Endothelial cell of umbilical vein (primary cell): Measurements from ENCODE around the gene C15orf61. TPM values are rescaled to one million over a fixed set of nuclear protein-coding genes. Genes with fewer than 3 reads are reported as not detected.

Source experiments
- BruUV-seq: library from RNA; stranded (reverse); fragments of 400-500 nt; replicated peaks from 2 replicates; lab custom pipeline; 2021; lab: Mats Ljungman, UMichigan
- CTCF ChIA-PET: fragments of 300-600, 350-600 bp; sonication (Branson Sonifier 250); formaldehyde crosslinking; loops from one replicate; lab custom pipeline; 2021; ENCODE audit warnings: antibody characterized with exemption, inconsistent platforms; lab: Charles Lee
- POLR2A ChIA-PET: fragments of 300-600, 350-600 bp; sonication (Branson Sonifier 250); formaldehyde crosslinking; loops from one replicate; lab custom pipeline; 2021; ENCODE audit warnings: antibody characterized with exemption, inconsistent platforms; lab: Charles Lee
- DNase-seq: peaks from one replicate; pipeline ENCODE4 v3.0.0-alpha.2; 2011; ENCODE audit warnings: low read depth, low spot score
- FAIRE-seq: peaks from 2 replicates; lab custom pipeline; 2011; peaks lifted over from hg19 to GRCh38; lab: Jason Lieb, UNC
- H2AFZ ChIP-seq: 2 replicates; pipeline ENCODE4 v1.6.0; 2012; ENCODE audit warnings: low read depth, low read length, control low read depth, inconsistent platforms
- H3K27ac ChIP-seq: 2 replicates; pipeline ENCODE4 v1.5.1; 2011; ENCODE audit warnings: low read depth, mild to moderate bottlenecking, control low read depth, low read length, moderate library complexity; ENCODE audit not compliant: insufficient read depth
- H3K27me3 ChIP-seq, 2 experiments: 2 replicates each; pipeline versions ENCODE4 v1.6.0 to v1.6.1; 2011; ENCODE audit warnings: low read length in 2 of 2, mixed read lengths in 1 of 2; ENCODE audit not compliant: control insufficient read depth in 2 of 2, insufficient read depth in 2 of 2
- H3K36me3 ChIP-seq, 2 experiments: 2 replicates in 1 of 2; 3 replicates in 1 of 2; pipeline ENCODE4 v1.5.1; 2011; ENCODE audit warnings: low read length in 2 of 2, mild to moderate bottlenecking in 1 of 2, moderate library complexity in 1 of 2; ENCODE audit not compliant: control insufficient read depth in 2 of 2, insufficient read depth in 2 of 2; ENCODE audit errors: extremely low read depth in 1 of 2
- H3K4me1 ChIP-seq: 3 replicates; pipeline ENCODE4 v1.5.1; 2011; ENCODE audit warnings: mild to moderate bottlenecking, low read length; ENCODE audit not compliant: control insufficient read depth, insufficient read depth; ENCODE audit errors: extremely low read depth
- H3K4me2 ChIP-seq: 2 replicates; pipeline ENCODE4 v1.6.1; 2011; ENCODE audit warnings: low read length, control low read depth, mixed read lengths; ENCODE audit not compliant: insufficient read depth
- H3K4me3 ChIP-seq, 3 experiments: fragments of 200-600 bp in 1 of 3; sonication (generic), shearing (Covaris generic) in 1 of 3; replicated peaks in 1 of 3; 2 replicates each; pipeline ENCODE4 v1.5.1; 2011 to 2016; ENCODE audit warnings: control low read depth in 3 of 3, low read length in 3 of 3, mild to moderate bottlenecking in 2 of 3, inconsistent platforms in 1 of 3, low read depth in 1 of 3, moderate library complexity in 1 of 3; ENCODE audit not compliant: insufficient read depth in 1 of 3
- H3K79me2 ChIP-seq: 2 replicates; pipeline ENCODE4 v1.6.0; 2012; ENCODE audit warnings: low read length, inconsistent platforms; ENCODE audit not compliant: control insufficient read depth, insufficient read depth
- H3K9ac ChIP-seq: replicated peaks from 2 replicates; pipeline ENCODE3; 2011; ENCODE audit warnings: low read length, control low read depth; ENCODE audit not compliant: insufficient read depth; ENCODE audit errors: extremely low read depth
- H3K9me1 ChIP-seq: replicated peaks from 3 replicates; pipeline ENCODE4 v1.6.0; 2011; ENCODE audit warnings: mild to moderate bottlenecking, low read length; ENCODE audit not compliant: control insufficient read depth, insufficient read depth; ENCODE audit errors: extremely low read depth
- H3K9me3 ChIP-seq: replicated peaks from 2 replicates; pipeline ENCODE4 v1.5.1; 2012; ENCODE audit warnings: low read length, inconsistent platforms; ENCODE audit not compliant: control insufficient read depth, insufficient read depth
- H4K20me1 ChIP-seq: replicated peaks from 2 replicates; pipeline ENCODE3; 2011; ENCODE audit warnings: mild to moderate bottlenecking, low read length; ENCODE audit not compliant: control insufficient read depth, insufficient read depth; ENCODE audit errors: extremely low read depth
- CTCF ChIP-seq, 2 donors: IDR thresholded peaks; 1 replicate in 1 of 2; 2 replicates in 1 of 2; pipeline ENCODE4 v1.5.1; 2011; ENCODE audit warnings: low read length in 2 of 2, mild to moderate bottlenecking in 2 of 2, moderate library complexity in 2 of 2, control low read depth in 1 of 2, inconsistent platforms in 1 of 2, low read depth in 1 of 2; ENCODE audit not compliant: insufficient read depth in 1 of 2; ENCODE audit errors: extremely low read depth in 1 of 2
- EZH2 ChIP-seq: IDR thresholded peaks from 2 replicates; pipeline ENCODE4 v1.6.1; 2012; ENCODE audit warnings: borderline replicate concordance, low read depth, mild to moderate bottlenecking, moderate library complexity, low read length, inconsistent platforms; ENCODE audit not compliant: severe bottlenecking
- FOS ChIP-seq: IDR thresholded peaks from 2 replicates; pipeline ENCODE4 v1.6.1; 2011; ENCODE audit warnings: mild to moderate bottlenecking, low read length, moderate library complexity, borderline replicate concordance; ENCODE audit not compliant: insufficient read depth
- GATA2 ChIP-seq: IDR thresholded peaks from 2 replicates; pipeline ENCODE4 v1.7.0; 2011; ENCODE audit warnings: low read depth, mild to moderate bottlenecking, moderate library complexity, mixed read lengths, low read length; ENCODE audit not compliant: insufficient read length, insufficient read depth
- JUN ChIP-seq: IDR thresholded peaks from 2 replicates; pipeline ENCODE4 v1.6.1; 2011; ENCODE audit warnings: borderline replicate concordance, low read depth; ENCODE audit not compliant: insufficient read length, insufficient read depth
- MAX ChIP-seq: IDR thresholded peaks from 2 replicates; pipeline ENCODE4 v1.6.1; 2011; ENCODE audit not compliant: insufficient read depth, insufficient read length
- MYC ChIP-seq: IDR thresholded peaks from one replicate; pipeline ENCODE4 v1.6.1; 2011; ENCODE audit warnings: mild to moderate bottlenecking, low read depth, low read length
- POLR2A ChIP-seq: IDR thresholded peaks from 2 replicates; pipeline ENCODE4 v1.6.1; 2012; ENCODE audit warnings: low read depth, mild to moderate bottlenecking, control low read depth, low read length
- POLR2AphosphoS5 ChIP-seq: IDR thresholded peaks from 2 replicates; pipeline ENCODE4 v1.6.1; 2012; ENCODE audit warnings: low read depth, mild to moderate bottlenecking, control low read depth, low read length, moderate library complexity; ENCODE audit not compliant: insufficient read depth
- dilution Hi-C: fragments of 300-500 bp; cut with MboI; formaldehyde crosslinking; loops from one replicate; pipeline ENCODE4 v1.15.0; 2019; ENCODE audit warnings: low sequenced_read_pairs; ENCODE audit not compliant: extremely low pct_ligation_motif_present
- intact Hi-C: fragments of 100-400 bp; cut with micrococcal nuclease; formaldehyde crosslinking; loops from one replicate; pipeline ENCODE4 v1.10.0; 2022
- polyA plus RNA-seq, 4 experiments: library from polyadenylated mRNA; depleted of rRNA in 3 of 4; stranded (reverse) in 3 of 4; unstranded in 1 of 4; fragments of >200 nt; gene quantifications; 2 replicates each; pipeline versions ENCODE4 v1.2.1 to v1.2.3, GENCODE V29; 2011 to 2012; ENCODE audit warnings: missing spikeins in 1 of 4
- total RNA-seq: library from RNA; stranded (reverse); gene quantifications from 2 replicates; pipeline ENCODE4 v1.2.3, GENCODE V29; 2021

Gene C15orf61
- total and polyA plus RNA-seq, 2 donors (not counting 3 experiments of a cell fraction or from before 2014, with no cell fraction given): 3.2 to 4.1 TPM

- no peak overlapping the region for H3K9ac ChIP-seq
- ChIA-PET CTCF (interaction anchor here (0.9 to 1.2 kb wide), 2 partner anchors 11 to 12 kb away, joined by 3 read pairs; no protein-coding TSS in a partner anchor), POLR2A (no interaction called here)
- H3K4me1 ChIP-seq: no peaks in the 10 kb centered on the region
- no peak overlapping the region for H2AFZ ChIP-seq
- H3K27ac ChIP-seq: no peak overlapping the region
- DNase-seq (no peak), FAIRE-seq (no peak)
- H3K4me2 ChIP-seq: no peak overlapping the region
- no peaks in the 10 kb centered on the region for H3K79me2 ChIP-seq
- no peaks in the 10 kb centered on the region for H3K27me3 ChIP-seq
- TF ChIP-seq MAX (no peak), GATA2 (no peak), EZH2 (no peak), CTCF (IDR thresholded peaks at IDR 0.05; ENCODE audit: extremely low read depth in 1 of 2, insufficient read depth in 1 of 2, low read depth in 1 of 2, low read length in 2 of 2) (no peak), POLR2A (no peak), POLR2AphosphoS5 (no peak), MYC (no peak), JUN (no peak), FOS (no peak)
- intact Hi-C loops: no loop called here
- dilution Hi-C loops: no loop called here
- no peaks in the 10 kb centered on the region for H3K36me3 ChIP-seq
- no peaks in the 10 kb centered on the region for H3K9me3 ChIP-seq
- H3K9me1 ChIP-seq: no peaks in the 10 kb centered on the region
- BruUV-seq: no TSS peak
- no peaks in the 10 kb centered on the region for H4K20me1 ChIP-seq
- no peak overlapping the region for H3K4me3 ChIP-seq
Measured at GRCh38 chr15:67560320-67560719, 39.4 kb downstream of the C15orf61 start.
